ENCODE results near the gene TBC1D1. TPM values are rescaled to one million over a fixed set of nuclear protein-coding genes. Genes with fewer than 3 reads are reported as not detected.

Gene TBC1D1
- total RNA-seq, 1 donor from 2014 or later: 133 TPM

DNA sequence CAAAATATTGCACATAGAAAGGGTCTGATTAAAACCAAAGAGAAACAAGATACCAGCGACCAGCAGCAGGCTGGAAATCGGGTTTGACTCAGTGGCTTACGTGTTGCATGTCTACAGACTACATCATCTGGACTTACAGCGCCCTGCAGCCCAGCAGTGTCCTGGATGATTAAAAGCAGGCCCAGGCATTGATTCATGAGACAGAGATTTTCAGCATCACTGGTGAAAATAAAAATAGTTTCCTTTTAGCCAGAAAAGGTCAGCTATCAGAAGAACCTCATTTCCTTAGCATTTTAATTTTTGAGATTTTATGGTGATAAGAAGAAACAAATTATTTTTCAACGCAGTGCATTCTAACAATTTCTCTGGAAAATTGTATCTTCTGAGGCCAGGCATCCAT lies 259.9 kb downstream of the TBC1D1 start:
- Histone ChIP-seq H3K27me3 (ENCODE audit: control insufficient read depth, insufficient read depth, low read length) (no peaks in the 10 kb centered on the region), H3K4me3 (ENCODE audit: low read depth, low read length) (no peak overlapping the region), H3K36me3 (ENCODE audit: control insufficient read depth, insufficient read depth, low read length) (no peaks in the 10 kb centered on the region)
- TF ChIP-seq, protein P1, sequence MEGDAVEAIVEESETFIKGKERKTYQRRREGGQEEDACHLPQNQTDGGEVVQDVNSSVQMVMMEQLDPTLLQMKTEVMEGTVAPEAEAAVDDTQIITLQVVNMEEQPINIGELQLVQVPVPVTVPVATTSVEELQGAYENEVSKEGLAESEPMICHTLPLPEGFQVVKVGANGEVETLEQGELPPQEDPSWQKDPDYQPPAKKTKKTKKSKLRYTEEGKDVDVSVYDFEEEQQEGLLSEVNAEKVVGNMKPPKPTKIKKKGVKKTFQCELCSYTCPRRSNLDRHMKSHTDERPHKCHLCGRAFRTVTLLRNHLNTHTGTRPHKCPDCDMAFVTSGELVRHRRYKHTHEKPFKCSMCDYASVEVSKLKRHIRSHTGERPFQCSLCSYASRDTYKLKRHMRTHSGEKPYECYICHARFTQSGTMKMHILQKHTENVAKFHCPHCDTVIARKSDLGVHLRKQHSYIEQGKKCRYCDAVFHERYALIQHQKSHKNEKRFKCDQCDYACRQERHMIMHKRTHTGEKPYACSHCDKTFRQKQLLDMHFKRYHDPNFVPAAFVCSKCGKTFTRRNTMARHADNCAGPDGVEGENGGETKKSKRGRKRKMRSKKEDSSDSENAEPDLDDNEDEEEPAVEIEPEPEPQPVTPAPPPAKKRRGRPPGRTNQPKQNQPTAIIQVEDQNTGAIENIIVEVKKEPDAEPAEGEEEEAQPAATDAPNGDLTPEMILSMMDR (IDR thresholded peaks at IDR 0.05; ENCODE audit: insufficient read depth, low read length, poor library complexity, severe bottlenecking): no peak
- DNase-seq (ENCODE audit: low read depth): no peak

DNA sequence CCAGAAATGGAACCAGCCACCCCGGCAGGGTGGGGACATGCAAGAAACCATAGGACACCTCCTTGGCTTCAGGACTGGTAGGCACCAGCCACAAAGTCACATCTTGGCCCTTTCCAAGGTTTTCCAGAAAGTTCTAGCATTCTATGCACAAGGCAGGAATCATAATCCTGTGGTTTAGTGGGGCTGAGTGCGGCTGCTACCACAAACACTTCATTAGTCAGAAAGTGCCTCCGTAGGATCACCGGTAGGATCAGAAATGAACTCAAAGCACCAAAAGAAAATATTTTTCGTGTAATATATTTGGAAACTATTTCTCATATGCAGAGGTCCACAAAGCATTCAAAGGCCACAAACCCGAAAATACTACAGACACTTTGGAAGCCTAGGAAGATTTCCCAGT lies 261.0 kb downstream of the TBC1D1 start:
- no peaks in the 10 kb centered on the region for H3K36me3 ChIP-seq (ENCODE audit: control insufficient read depth, insufficient read depth, low read length)
- DNase-seq (ENCODE audit: low read depth): no peak
- TF ChIP-seq, protein P1 (IDR thresholded peaks at IDR 0.05; ENCODE audit: insufficient read depth, low read length, poor library complexity, severe bottlenecking): no peak
- no peaks in the 10 kb centered on the region for H3K27me3 ChIP-seq (ENCODE audit: control insufficient read depth, insufficient read depth, low read length)
- H3K4me3 ChIP-seq (ENCODE audit: low read depth, low read length): no peak overlapping the region

DNA sequence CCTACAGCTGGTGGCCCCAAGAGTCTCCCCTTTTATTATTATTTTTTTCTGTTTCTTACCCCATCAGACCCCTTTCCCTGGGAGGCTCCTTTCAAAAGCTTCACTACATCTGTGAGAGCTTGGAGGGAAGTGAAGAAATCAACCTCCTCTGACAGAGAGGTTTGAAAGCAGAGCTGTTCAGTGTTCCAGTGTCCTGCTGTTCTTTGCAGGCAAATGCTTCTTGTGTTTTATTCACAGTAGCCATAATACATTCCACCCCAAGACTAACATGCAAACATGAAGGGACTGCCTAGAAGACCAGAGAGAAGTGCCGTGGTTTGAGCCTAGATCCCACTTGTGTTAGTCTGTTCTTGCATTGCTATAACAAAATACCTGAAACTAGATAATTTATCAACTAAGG lies 261.4 kb downstream of the TBC1D1 start:
- Histone ChIP-seq H3K4me3 (ENCODE audit: low read depth, low read length) (no peak overlapping the region), H3K36me3 (ENCODE audit: control insufficient read depth, insufficient read depth, low read length) (no peaks in the 10 kb centered on the region), H3K27me3 (ENCODE audit: control insufficient read depth, insufficient read depth, low read length) (no peaks in the 10 kb centered on the region)
- DNase-seq (ENCODE audit: low read depth): no peak
- TF ChIP-seq, protein P1 (IDR thresholded peaks at IDR 0.05; ENCODE audit: insufficient read depth, low read length, poor library complexity, severe bottlenecking): no peak

DNA sequence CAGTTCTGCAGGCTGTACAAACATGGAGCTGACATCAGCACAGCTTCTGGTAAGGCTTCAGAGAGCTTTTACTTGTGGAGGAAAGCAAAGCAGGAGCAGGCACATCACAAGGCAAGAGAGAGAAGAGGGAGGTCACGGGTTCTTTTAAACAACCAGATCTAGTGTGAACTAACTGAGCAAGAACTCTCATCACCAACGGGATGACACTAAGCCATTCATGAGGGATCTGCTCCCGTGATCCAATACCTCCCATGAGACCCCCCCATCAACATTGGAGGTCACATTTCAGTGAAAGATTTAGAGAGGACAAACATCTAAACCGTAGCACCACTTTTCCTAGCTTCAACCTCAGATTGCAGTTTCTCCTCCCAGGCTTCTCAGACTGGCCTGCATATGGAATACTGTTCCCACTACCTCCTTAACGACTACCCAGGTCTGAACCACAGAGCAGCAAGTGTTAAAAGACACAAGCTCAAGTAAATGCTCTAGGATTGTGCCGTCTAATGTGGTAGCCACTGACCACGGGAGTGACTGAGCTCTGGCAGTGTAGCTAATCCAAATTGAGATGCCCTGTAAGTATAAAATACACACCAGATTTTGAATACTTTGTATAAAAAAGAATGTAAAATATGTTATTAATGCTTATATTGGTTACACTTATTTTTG lies 262.0 kb downstream of the TBC1D1 start:
- TF ChIP-seq, protein P1 (IDR thresholded peaks at IDR 0.05; ENCODE audit: insufficient read depth, low read length, poor library complexity, severe bottlenecking): no peak
- DNase-seq (ENCODE audit: low read depth): no peak
- no peak overlapping the region for H3K4me3 ChIP-seq (ENCODE audit: low read depth, low read length)
- H3K27me3 ChIP-seq (ENCODE audit: control insufficient read depth, insufficient read depth, low read length): no peaks in the 10 kb centered on the region
- H3K36me3 ChIP-seq (ENCODE audit: control insufficient read depth, insufficient read depth, low read length): no peaks in the 10 kb centered on the region

DNA sequence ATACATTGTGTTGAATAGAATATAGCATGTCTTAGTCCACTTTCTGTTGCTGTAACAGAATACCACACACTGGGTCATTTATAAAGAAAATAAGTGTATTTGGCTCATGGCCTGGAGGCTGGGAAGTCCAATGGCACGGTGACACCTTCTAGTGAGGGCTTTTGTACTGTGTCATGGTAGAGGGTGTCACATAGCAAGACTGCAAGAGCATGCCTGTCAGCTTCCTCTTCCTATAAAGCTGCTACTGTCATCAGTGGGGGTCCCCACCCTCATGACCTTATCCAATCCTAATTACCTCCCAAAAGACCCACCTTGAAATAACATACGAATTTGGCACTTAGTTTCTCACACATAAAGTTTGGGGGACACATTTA lies 262.5 kb downstream of the TBC1D1 start:
- DNase-seq (ENCODE audit: low read depth): no peak
- H3K36me3 ChIP-seq (ENCODE audit: control insufficient read depth, insufficient read depth, low read length): no peaks in the 10 kb centered on the region
- H3K27me3 ChIP-seq (ENCODE audit: control insufficient read depth, insufficient read depth, low read length): no peaks in the 10 kb centered on the region
- TF ChIP-seq, protein P1 (IDR thresholded peaks at IDR 0.05; ENCODE audit: insufficient read depth, low read length, poor library complexity, severe bottlenecking): no peak
- H3K4me3 ChIP-seq (ENCODE audit: low read depth, low read length): no peak overlapping the region

DNA sequence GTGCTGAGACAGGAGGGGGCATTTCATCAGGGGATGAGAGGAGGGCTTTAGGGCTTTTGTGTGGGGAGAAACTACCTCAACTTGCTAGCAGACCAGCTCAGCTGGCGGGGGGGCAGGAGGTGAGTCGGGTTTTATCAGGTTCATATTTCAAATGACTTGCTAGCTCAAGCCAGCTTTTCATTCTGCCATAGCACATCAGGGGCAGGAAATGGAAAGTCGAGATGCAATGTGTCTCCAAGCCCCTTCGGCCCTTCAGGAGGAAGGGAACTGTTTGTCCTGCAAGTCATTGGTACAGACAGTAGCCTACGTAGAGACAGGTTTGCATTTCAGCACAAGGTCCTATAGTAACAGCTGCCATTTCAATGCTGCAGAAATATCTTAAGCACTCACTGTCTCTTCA lies 263.4 kb downstream of the TBC1D1 start:
- TF ChIP-seq, protein P1 (IDR thresholded peaks at IDR 0.05; ENCODE audit: insufficient read depth, low read length, poor library complexity, severe bottlenecking): no peak
- Histone ChIP-seq H3K27me3 (ENCODE audit: control insufficient read depth, insufficient read depth, low read length) (no peaks in the 10 kb centered on the region), H3K36me3 (ENCODE audit: control insufficient read depth, insufficient read depth, low read length) (no peaks in the 10 kb centered on the region), H3K4me3 (ENCODE audit: low read depth, low read length) (no peak overlapping the region)
- no peak for DNase-seq (ENCODE audit: low read depth)
